A673 (cell line): ENCODE results near the gene PFDN4.

Experiments used
- CTCF ChIP-seq: fragments of 300-800, 200-600 bp; sonication (generic); conservative IDR thresholded peaks from 2 replicates; pipeline ENCODE4 v1.5.1; 2017; ENCODE audit warnings: low read depth, mild to moderate bottlenecking, antibody characterized with exemption, low read length, moderate library complexity, mixed read lengths
- EZH2 ChIP-seq: fragments of 200-600 bp; sonication (generic); IDR thresholded peaks from 2 replicates; pipeline ENCODE4 v1.6.1; 2017; ENCODE audit warnings: borderline replicate concordance, low read depth, mild to moderate bottlenecking, mixed read lengths, antibody characterized with exemption, low read length; ENCODE audit not compliant: poor library complexity, severe bottlenecking

DNA sequence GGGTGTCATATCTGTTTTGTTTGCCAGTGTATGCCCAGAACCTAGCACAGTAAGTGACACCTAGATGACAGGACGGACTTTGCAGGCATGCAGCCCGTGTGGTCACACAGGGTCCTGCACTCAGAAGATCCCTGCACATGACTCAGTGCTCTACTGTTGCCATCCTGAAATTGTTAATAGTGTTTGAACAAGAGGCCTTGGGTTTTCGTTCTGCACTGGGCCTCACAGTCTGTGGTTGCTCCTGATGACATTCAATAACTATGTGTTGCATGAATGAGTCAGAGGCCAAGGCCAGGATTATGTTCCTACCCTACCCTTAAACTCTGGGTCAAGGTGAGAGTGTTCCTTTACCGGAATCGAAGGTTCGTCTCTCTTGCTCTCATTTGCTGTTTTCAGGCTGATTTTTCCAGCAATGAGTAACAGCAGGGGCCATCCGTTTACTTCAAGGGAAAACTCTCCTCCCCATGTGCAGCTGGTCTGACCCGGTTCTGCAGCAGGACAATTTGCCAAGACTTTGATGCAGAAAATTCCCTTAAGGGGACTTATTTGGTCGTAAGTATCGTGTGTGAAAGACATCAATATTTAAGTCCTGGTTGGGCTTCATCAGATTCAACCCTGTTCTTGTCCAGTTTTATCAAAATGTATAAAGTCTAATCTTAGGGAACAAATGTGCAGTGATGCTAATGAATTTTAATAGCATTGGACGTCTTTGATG, 13.0 kb upstream of the PFDN4 start:
- TF ChIP-seq CTCF (no peak), EZH2 (no peak)
